Measurements from ENCODE around the gene FIG4.

FIG4 gene

DNA sequence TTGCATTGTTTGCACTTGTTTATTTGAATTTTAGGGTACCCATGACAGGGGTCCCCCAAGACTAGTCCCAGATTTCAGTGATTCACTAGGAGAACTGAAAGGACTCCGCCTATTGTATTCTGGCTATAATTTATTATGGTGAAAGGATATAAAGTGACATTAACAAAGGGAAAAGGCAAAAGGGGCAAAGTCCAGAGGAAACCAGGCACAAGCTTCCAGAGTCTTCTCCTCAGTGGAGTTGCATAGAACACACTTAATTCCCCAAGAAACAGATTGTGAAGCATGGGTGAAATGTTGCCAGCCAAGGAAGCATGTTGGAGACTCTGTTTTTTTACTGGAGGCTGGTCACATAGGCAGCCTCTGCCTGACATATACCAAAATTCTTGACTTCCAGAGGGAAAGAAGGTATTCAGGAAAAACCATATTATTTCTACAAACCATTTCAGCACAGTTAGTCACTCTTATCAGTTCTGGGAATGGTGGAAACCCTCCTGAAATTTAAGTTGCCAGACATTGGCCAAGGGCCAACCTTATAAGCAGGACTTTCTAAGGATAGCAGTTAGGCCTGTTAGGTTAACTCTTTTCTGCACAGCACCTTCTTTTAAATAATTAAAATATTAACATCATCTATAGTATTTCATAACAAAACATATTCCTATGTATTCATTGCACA is 71.8 kb downstream of the FIG4 start:
- DNase-seq = no peak

DNA sequence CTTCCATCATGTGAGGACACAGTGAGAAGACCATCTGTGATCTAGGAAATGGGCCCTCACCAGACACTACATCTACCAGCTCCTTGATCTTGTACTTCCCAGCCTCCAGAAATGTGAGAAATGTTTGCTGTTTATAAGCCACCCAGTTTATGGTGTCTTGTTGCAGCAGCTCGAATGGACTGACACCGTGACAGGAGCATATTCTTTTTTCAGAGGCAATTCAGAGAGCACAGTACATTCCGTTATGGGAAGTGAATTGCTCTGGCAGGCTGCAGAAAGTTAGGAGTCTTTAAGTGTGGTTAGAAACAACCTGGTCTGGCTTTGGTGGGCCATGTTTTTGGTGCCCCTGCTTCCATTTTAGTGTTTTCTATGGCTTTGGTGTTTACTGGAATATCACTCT is 75.1 kb downstream of the FIG4 start:
- DNase-seq = no peak

DNA sequence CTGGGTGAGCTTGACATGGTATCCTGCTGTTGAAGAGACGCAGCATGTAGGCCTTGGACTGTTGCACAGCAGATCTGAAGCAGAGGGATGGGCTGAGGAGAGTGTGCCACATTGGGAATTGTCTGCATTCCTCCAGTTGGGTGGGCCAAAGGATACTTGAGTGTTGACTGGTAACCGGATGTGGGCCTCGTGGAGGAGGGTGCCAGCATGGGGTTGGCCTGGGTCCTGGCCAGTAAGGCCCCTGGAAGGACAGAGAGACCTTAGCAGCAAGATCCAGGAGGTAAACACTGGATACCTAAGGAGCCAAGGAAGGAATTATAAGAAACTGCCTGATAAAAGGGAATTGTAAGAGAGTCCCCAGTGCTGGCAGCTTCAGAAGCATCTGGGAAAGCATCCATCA is 76.9 kb downstream of the FIG4 start:
- no peak for DNase-seq

DNA sequence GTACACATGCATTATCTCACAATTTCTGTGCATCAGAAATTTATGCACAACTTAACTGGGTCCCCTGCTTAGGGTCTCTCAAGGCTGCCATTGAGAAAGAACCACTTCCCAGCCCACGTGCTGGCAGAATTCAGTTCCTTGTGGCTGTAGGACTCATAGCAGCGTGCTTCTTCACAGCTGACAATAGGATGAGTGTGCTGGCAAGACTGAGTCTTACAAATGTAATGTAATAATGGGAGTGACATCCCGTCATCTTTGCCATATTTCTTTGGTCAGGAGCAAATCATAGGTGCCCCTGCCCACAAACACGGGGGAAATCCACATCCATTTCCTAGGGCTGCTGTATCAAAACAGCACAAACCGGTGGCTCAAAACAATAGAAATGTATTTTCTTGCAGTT is 77.4 kb downstream of the FIG4 start:
- peak; percentile 19 for DNase-seq

DNA sequence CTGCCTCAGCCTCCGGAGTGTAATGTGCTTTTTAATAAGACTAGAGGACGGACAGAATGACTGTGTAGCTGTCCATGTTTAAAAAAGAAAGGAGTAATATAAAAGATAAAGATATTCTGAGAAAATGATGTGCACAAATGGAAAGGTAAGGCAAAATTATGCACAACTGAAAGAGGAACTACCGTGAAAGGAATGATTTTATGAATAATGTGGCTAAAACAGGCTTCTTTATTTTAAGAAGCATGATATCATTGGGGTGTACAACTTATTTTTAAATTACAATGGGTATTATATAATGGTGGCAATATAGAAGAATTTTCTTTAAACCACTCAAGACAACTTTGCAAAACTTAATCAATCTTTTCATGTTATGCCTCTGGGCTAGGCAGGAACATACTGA is 78.1 kb downstream of the FIG4 start:
- DNase-seq = no peak

DNA sequence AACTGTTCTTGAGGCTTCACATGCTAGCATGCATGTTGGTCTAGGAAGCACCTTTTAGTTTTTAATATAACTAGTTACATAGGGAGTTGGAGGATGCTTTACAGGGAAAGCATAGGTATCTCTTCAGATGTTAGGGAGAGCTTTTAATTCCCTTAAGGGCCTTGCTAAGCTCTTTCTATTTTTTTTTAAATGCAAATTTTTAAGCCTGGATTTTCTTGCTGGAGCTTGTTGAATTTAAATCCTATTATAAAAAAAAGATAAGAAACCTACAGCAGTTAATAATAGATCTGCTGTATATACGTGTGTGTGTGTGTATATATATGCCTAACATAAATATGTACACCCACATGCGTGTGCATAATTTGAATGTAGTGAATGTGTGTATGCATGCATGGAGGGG is 79.0 kb downstream of the FIG4 start:
- DNase-seq = no peak

DNA sequence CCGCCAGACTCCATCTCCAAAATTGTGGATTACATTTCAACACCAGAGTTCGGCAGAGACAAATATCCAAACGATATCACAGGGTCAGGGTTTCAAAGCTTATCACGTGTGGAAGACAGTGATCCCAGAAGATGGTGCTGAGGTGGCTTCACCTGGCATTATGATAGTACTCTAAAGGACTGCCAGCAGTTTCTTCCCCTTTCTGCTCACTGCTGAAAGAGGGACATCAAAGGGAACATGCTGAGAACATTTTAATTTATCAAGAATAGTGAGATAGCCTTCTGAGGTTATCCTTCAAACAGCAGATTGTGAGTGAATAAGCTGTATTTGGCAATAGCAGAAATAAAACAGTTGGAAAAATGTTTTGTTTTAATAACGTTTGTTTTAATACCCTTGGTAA is 79.7 kb downstream of the FIG4 start:
- no peak for DNase-seq

DNA sequence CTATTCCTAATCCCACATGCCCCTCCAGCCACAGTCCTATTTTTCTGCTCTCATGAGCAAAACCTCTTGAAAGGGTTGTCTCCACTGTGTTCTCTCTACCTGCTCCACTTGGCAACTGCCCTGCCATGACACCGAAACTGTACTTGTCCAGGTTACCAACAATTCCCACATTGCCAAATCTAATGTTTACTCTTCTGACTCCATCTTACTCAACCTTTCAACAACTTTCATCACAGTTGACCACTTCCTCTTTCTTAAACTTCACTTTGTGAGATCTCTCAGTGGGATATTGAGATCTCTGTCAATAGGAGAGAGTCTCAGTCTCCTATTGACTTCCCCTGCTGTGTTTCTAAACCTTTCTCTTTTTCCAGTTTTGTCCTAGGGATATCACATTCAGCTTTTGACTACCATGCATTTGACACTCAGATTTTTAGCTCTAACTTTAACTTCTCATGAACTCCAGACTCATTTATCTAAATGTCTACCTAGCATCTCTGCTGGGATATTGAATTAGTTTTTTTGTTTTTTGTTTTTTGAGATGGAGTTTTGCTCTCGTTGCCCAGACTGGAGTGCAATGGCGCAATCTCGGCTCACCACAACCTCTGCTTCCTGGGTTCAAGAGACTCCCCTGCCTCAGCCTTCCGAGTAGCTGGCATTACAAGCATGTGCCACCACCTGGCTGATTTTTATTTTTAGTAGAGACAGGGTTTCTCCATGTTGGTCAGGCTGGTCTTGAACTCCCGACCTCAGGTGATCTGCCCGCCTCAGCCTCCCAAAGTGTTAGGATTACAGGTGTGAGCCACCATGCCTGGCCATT is 81.1 kb downstream of the FIG4 start:
- peak; percentile 80 for DNase-seq

DNA sequence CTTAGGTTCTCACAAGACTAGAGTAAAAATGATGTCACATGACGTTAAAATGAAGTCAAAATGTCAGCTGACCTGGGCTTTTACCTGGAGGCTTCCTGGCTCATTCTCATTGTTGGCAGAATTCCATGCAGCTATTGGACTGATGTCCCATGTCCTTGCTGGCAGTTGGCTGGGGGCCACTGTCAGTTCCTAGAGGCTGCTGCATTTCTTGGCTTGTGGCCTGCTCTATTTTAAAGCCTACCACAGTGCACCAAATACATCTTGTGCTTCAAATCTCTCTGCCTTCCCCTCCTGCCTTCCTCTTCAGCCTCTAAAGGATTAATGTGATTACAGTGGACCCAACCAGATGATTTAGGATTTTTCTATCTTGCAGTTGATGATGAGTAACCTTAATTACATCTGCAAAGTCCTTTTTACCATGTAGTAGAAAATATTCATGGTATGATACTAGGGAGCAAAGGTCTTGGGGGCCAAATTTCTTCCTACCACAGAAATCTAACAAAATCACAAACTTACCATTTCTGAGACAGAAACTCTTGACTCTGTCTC is 81.9 kb downstream of the FIG4 start:
- DNase-seq = no peak

DNA sequence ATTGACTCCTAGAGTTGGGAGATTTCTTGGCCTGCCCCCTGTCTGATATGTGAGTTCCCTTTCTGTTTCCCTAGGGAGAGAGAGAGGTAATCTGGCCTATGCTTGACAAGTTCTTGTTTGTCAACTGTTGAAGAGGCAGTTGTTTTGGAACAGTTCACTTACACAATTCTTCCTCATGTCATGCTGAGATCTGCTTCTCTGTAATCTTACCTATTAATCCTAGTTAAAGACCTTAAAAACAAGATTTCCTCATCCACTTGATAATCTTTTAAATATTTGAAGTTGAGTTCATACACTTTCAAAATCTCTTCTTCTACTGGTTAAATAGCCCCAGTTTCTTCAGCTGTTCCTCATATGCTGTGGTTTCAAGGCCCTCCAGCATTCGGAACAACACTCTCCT is 89.9 kb downstream of the FIG4 start:
- DNase-seq = no peak

DNA sequence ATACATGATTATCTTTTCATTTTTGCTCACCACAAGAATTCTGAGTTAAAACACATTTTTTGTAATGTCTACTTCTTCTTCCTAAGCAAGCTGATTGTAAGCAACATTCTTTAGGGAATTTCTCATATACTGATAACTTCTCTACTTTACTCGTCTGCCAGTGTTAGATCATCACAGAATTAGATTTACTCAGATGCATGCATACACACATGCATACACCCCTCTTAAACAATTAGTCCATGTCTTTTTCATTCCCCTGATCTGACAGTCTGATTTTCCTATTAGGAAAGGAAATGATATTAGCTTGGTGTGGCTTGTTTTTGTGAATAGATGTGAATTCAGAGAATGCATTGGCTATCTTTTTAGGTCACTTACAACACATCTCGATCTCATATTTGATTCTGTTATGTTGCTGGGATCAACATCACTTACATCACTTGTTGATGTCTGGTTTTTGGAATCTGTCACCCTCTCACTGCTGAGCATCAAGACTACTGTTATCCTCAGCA is 91.4 kb downstream of the FIG4 start:
- no peak for DNase-seq

DNA sequence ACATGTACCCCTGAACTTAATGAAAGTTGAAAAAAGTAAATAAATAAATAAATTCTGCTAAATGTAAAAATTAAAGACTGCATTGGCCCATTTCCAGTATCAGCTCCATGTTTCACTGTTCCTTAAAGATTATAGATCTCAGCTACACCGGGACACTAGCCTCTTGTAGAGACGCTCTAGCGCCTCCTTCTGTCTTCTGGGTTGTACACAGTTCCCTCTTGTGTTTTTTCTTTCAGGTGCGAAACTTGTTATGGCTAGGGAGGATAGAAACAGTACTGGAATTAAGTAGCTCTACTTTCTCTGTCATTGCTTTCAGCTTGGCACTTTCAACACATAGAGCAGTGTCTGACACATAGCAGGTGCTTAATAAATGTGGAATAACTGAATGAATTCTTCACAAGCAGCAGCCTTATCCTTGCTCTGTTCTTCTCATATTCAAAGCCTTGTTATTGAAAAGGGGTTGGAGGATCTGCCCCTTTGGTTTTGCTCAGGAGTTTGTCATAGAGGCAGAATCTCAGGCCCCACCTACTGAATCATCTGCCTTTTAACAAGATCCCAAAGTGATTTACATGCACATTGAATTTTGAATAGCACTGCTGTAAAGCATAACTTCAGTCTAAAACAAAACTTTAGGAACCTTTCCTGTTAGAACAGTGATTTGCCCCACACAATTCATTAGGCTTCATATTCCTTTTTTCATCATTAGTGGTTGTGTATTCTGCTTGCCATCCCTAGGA is 92.3 kb downstream of the FIG4 start:
- peak; percentile 27 for DNase-seq

DNA sequence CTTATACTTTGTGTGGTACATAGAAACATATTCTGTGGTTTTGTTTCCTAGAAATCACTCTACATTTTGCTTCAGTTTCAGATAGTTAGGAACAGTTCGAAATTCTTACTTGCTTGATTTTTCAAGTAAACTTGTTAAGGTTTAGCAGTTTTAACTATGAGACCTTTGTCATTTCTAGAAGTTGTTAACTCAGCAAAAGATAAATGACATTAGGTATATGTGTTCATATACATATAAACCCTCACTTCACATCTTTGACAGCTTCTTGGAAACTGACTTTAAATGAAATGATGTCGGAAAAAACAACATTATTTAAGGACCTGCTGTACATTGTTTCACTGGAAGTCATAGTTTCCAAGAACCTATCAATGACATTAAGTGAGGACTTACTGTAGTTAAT is 96.2 kb downstream of the FIG4 start:
- no peak for DNase-seq

DNA sequence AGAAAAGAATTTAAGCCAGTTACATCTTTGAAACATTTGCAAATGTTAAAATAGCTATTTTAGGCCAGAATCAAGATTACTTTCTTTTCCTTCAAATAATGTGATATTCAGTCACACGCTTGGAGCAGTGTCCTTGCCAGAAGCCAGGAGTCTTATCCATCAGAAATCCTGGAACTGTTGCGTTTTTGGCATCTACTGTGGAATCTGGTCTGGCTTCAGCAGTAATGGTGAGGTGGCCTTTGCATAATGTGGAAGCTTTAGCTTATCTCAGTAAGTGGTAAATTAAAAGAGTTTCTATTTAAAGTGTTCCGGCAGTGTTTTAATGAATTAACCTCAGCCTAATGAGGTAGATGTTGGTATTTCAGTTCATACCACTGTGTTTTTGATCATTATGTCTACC is 97.6 kb downstream of the FIG4 start:
- DNase-seq = no peak

DNA sequence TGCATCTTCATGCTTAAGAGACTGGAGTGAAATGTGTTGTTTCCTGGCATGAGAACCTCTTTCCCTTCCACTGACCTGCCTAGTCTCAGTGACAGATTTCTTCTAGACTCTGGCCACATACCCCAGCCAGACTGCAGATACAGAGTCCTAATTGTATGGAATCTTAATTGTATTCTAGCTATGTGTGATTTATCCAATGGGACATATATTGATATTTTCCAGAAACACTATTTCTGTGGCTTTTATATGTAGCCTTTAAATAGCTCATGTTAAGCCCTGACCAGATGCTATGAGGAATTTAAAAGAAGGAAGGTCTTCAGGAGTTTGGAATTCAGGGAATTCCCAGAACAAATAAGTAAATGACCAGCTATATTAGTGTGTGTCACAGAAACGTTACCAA is 99.0 kb downstream of the FIG4 start:
- no peak for DNase-seq

DNA sequence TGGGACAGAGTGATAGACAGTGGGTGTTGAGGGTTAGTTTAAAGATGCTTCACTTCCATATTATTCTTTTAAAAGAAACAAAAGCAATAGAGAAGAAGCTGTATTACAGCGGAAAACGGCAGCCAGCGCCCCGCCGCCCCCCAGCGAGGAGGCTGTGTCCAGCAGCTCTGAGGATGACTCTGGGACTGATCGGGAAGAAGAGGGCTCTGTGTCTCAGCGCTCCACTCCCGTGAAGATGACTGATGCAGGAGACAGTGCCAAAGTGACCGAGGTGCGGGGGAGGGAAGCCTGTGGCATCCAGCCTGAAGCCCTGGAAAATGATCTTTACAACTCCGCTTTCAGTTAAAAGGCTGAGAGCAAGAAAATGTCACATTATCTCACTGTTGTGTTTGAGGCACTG is 100.2 kb downstream of the FIG4 start:
- DNase-seq = no peak

DNA sequence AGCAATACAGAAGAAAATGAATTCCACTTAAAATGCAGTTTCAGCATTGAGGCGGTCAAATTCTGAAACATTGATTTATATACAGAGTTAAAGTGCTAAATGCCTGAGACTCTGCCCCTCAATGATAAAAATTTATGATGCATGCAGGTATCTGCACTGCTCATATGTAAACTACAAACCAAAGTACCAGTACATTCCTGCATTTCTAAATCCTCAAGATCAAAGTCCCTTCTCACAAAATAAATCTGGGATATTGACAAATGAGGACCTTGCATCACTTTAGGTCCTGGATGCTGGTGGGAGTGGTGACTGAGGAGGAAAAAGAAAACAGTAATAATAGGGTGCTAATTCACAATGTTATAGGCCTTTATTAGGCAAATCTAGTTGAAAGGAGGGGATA is 101.9 kb downstream of the FIG4 start:
- no peak for DNase-seq

DNA sequence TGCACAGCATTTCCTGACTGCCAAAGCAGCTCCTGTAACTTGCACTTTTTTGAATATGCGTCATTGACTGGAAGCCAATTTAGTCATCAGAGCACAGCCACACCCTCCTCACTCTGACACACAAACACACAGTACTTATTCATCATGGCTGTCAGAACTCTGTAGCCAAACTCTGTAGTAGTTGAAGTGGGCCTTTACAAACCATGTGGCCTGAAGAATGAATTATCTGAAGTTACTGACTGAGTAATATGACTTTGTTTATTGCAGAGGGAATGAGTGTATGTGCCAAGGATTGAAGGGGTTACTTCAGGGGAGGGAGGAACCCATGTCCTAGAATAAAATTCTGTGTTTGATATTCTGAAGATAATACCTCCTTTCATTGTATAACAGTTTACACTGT is 102.7 kb downstream of the FIG4 start:
- DNase-seq = peak; percentile 58

DNA sequence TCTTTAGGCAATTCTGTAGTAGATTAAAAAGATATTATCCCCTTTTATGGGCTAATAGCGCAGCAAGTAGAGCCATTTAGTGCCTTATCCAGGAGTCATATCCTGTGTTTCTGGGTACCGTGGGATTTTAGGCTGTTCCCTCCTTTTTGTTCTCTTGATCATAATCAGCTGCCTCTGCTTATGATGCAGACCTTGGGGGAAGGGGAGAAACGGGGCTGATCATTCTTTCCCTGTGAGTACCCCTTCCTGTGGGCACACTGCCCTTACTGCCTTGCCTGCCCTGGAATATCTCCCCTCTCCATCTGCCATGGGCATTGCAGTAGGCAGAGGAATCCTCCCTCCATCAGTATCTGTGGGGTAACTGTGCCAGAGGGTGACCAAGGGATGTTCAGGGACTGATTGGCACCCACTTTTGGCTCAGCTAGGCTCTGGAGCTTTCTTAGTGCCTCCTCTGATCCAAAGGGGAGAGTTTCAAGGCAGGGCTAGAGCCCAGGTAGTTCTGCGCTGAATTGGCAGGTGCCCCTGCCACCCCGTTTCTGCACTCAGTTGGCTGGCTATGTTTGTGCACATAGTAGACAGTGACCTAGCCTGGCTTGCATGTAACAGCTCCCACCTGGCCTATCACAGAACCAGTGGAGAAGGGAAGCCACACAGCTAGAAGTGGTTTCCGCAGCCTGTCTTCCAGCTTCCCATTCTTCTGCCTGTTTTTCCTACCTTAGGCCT is 103.3 kb downstream of the FIG4 start:
- no peak for DNase-seq

DNA sequence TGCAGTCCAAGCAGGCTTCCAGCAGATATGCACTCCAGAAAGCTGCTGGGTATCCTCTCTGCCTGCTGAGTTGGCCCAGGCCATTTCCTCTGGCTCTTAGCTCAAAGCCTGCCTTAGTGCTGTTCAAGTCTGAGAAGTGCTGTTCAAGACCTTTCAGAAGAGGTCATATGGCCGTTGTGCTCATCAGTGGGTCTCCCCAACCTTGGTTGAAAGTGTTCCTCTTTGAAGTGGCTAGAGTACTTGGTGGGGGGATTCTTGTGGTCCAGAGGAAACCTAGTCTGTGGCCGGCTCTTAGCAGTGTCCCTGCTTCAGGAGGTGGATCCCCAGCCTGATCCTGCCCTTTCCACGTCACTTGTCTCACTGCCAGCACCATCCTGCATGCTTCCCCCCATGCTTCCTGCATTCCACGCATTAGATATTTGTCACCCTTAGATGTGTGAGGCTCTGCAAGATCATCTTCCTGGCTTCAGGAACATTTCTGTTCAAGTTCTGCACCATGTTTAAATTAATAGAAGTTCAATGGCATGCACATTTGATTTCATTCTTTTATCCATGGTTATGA is 105.0 kb downstream of the FIG4 start:
- no peak for DNase-seq

DNA sequence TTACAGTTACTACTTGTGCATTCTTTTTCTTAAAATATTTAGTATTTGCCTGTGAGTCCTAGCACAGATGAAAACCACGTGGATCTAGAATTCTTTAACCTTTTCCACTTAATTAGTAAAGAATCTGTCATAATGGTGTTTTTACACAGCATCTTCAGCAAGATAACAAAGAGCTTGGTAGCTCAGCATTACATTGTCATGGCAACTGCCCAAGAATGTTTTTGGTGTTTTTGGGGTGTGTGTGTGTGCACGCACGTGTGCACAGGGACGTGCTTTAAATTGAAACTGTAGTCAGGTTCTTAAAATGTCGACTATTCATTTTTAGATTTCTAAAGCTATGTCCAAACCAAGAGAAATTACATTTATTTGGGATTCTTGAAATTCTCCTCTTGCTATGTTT is 108.0 kb downstream of the FIG4 start:
- no peak for DNase-seq

DNA sequence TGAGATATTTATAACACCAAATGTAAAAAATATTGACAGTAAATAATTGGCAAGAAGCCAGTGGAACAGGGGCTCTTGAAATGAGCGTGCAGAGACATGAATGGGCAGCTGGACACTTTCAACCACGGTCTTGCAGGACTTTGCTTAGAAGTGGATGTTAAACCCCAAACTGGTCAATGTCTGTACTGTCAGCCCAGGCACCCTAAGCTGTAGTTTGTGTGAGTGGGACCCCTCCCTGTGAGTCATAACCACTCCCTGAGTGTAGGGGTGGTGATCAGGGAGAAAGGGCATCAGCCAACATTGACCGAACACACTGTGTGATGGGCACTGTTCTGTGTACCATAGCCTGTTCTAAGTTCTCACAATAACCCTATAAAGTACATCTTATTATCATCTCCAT is 108.6 kb downstream of the FIG4 start:
- no peak for DNase-seq

DNA sequence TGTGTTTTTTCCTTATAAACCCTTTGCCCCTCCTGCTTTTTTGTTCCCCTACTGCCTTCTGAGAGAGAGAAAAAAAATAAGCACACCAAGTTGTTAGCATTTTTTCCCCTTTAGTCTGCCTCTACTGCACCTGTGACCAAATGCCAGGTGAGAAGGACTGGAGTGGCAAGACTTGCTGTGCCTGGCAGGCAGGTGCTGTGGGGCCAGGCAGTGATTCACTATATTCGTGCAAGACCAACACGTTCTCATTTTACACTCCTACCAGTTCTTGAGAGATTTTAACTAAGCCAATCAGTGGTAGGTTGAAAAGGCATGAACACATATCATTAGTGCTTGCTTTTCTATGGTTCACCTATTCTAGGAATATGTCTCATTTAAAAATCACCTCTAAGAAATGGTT is 109.7 kb downstream of the FIG4 start:
- DNase-seq = no peak
